Measurements from ENCODE around the gene SLCO3A1. TPM values are rescaled to one million over a fixed set of nuclear protein-coding genes. Genes with fewer than 3 reads are reported as not detected.

SLCO3A1 gene
- total and polyA plus RNA-seq, 2 of the 8 experiments (the other 6 are each of a cell fraction or from before 2014, with no cell fraction given) = 15.1 to 20.4 TPM

GRCh38 chr15:92151741-92152140, 298.2 kb downstream of the SLCO3A1 start:
- H3K36me3 ChIP-seq (ENCODE audit: control insufficient read depth in 2 of 4, insufficient read depth in 4 of 4, low read length in 3 of 4) = no peaks in the 10 kb centered on the region
- H3K4me1 ChIP-seq (replicated peaks in 1 of 4; ENCODE audit: control insufficient read depth in 3 of 4, insufficient read depth in 4 of 4, low read length in 3 of 4) = peaks cover 0 to 7% (median 2%) of the 10 kb centered on the region in 4 experiments; a peak in 3 of 7 replicates
- H4K5ac ChIP-seq (ENCODE audit: insufficient read length, low read depth, low read length) = no peak overlapping the region
- no peaks in the 10 kb centered on the region for H4K20me1 ChIP-seq (replicated peaks in 1 of 2; ENCODE audit: control insufficient read depth in 1 of 2, insufficient read depth in 2 of 2, low read length in 2 of 2)
- no peak overlapping the region for H3K9ac ChIP-seq (replicated peaks in 1 of 4; ENCODE audit: extremely low read depth in 1 of 4, low read depth in 3 of 4, low read length in 3 of 4)
- H3K79me1 ChIP-seq (ENCODE audit: low read depth, low read length) = no peaks in the 10 kb centered on the region
- 73% methylated on average over 3 of the region's 3 CpGs; no CpG with 5 or more reads in 1 of the 2 experiments for WGBS, 2 experiments (ENCODE audit: extremely low coverage in 1 of 2, insufficient coverage in 1 of 2, insufficient read length in 1 of 2, insufficient replicate concordance in 2 of 2, low coverage in 1 of 2, low lambda C conversion rate in 2 of 2, missing lambda C conversion rate in 1 of 2)
- no peak for FAIRE-seq
- no peak overlapping the region for H3K4me3 ChIP-seq (ENCODE audit: extremely low read depth in 1 of 4, insufficient read depth in 2 of 4, low read depth in 3 of 4, low read length in 4 of 4)
- H2BK5ac ChIP-seq (ENCODE audit: low read depth, low read length) = no peak overlapping the region
- H2BK20ac ChIP-seq (ENCODE audit: low read length) = no peak overlapping the region
- H3K27ac ChIP-seq (ENCODE audit: low read depth, low read length) = no peak overlapping the region
- H2AFZ ChIP-seq (ENCODE audit: low read length) = no peak overlapping the region
- no peak overlapping the region for H3K4ac ChIP-seq (replicated peaks; ENCODE audit: insufficient read length, low read depth, low read length)
- no peak overlapping the region for H2BK15ac ChIP-seq (ENCODE audit: low read length)
- no peaks in the 10 kb centered on the region for H3K79me2 ChIP-seq (ENCODE audit: control insufficient read depth in 1 of 2, insufficient read depth in 2 of 2, low read length in 2 of 2)
- no peak overlapping the region for H2BK120ac ChIP-seq (replicated peaks; ENCODE audit: low read depth, low read length)
- DNase-seq (ENCODE audit: low read depth in 1 of 2, low spot score in 2 of 2) = no peak
- ChIA-PET CTCF (ENCODE audit: partially characterized antibody) (interaction anchor here (0.6 to 0.8 kb wide), 2 partner anchors 12 to 71 kb away, joined by 3 read pairs; no protein-coding TSS in a partner anchor), POLR2A (ENCODE audit: partially characterized antibody) (no interaction called here)
- H3K27me3 ChIP-seq (replicated peaks in 1 of 4; ENCODE audit: control insufficient read depth in 3 of 4, extremely low read depth in 1 of 4, insufficient read depth in 3 of 4, low read length in 3 of 4) = no peaks in the 10 kb centered on the region
- H3K56ac ChIP-seq (replicated peaks; ENCODE audit: insufficient read length, low read depth, low read length) = no peak overlapping the region
- H4K91ac ChIP-seq (replicated peaks; ENCODE audit: insufficient read length, low read length) = no peak overlapping the region
- no peak overlapping the region for H3K23ac ChIP-seq (ENCODE audit: insufficient read length)
- no peaks in the 10 kb centered on the region for H3K23me2 ChIP-seq (ENCODE audit: low read depth, low read length)
- H3K14ac ChIP-seq (ENCODE audit: insufficient read length) = no peak overlapping the region
- H3K4me2 ChIP-seq (ENCODE audit: insufficient read depth in 1 of 2, low read depth in 2 of 2, low read length in 2 of 2) = no peak overlapping the region
- H2AK5ac ChIP-seq (ENCODE audit: low read depth, low read length) = no peak overlapping the region
- TF ChIP-seq NANOG (IDR thresholded peaks at IDR 0.05; ENCODE audit: insufficient read depth, low read depth, low read length, poor library complexity, severe bottlenecking) (no peak), KDM1A (IDR thresholded peaks at IDR 0.05; ENCODE audit: borderline replicate concordance, low read length) (no peak), HDAC2 (IDR thresholded peaks at IDR 0.05; ENCODE audit: borderline replicate concordance in 1 of 2, low read depth in 2 of 2, low read length in 2 of 2) (no peak), TAF7 (optimal IDR thresholded peaks at IDR 0.05; ENCODE audit: borderline replicate concordance, low read depth, low read length) (no peak), FOSL1 (IDR thresholded peaks at IDR 0.05; ENCODE audit: insufficient read depth, low read depth, low read length) (no peak), ZNF274 (IDR thresholded peaks at IDR 0.05; ENCODE audit: borderline replicate concordance, extremely low read depth, low read length) (no peak), BACH1 (IDR thresholded peaks at IDR 0.05; ENCODE audit: low read length) (no peak), EP300 (IDR thresholded peaks at IDR 0.05; ENCODE audit: borderline replicate concordance in 1 of 2, low read depth in 2 of 2, low read length in 2 of 2) (no peak), CHD1 (IDR thresholded peaks at IDR 0.05; ENCODE audit: low read depth, low read length) (no peak)
- H2BK12ac ChIP-seq (ENCODE audit: low read depth, low read length) = no peak overlapping the region
- H3K18ac ChIP-seq (ENCODE audit: extremely low read depth, low read length) = no peak overlapping the region
- no peaks in the 10 kb centered on the region for H3K9me3 ChIP-seq (ENCODE audit: insufficient read depth in 2 of 2, low read depth in 1 of 2, low read length in 1 of 2)
- H4K8ac ChIP-seq (ENCODE audit: extremely low read depth, insufficient read depth, low read length) = no peak overlapping the region
